HepG2 (cell line): Measurements from ENCODE around the gene USP7. TPM values are rescaled to one million over a fixed set of nuclear protein-coding genes. Genes with fewer than 3 reads are reported as not detected.

Experiments used
- ATAC-seq: fragments of 200-7000 bp; cut with Tn5 transposase; 3 replicates; pipeline ENCODE4 v1.9.1; 2020; ENCODE audit warnings: mild to moderate bottlenecking, moderate library complexity
- BruUV-seq: library from RNA; stranded (reverse); fragments of 400-500 nt; replicated peaks from 2 replicates; lab custom pipeline; 2021; lab: Mats Ljungman, UMichigan
- CTCF ChIA-PET: fragments of 300-600 bp; formaldehyde crosslinking; extraction: SDS; loops from one replicate; lab custom pipeline; 2021; ENCODE audit warnings: low total read pairs, inconsistent platforms, low intra/inter-chr PET ratio; lab: Yijun Ruan, JAX
- POLR2A ChIA-PET: fragments of 350-600 bp; sonication (Branson Sonifier 250); formaldehyde crosslinking; loops from one replicate; lab custom pipeline; 2020; ENCODE audit warnings: antibody characterized with exemption, inconsistent platforms; lab: Yijun Ruan, JAX
- DNase-seq: peaks from one replicate; pipeline ENCODE4 v3.0.0-alpha.2; 2015; ENCODE audit warnings: low spot score
- FAIRE-seq: peaks from 3 replicates; lab custom pipeline; 2011; peaks lifted over from hg19 to GRCh38; lab: Jason Lieb, UNC
- H2AFZ ChIP-seq: one replicate; pipeline ENCODE4 v1.6.1; 2011; ENCODE audit warnings: low read length, inconsistent platforms
- H3K27ac ChIP-seq: fragments of 300-600 bp; 3 replicates; pipeline ENCODE4 v1.8.0; 2011; ENCODE audit warnings: mixed run types, mild to moderate bottlenecking, mixed read lengths, low read length, inconsistent platforms; ENCODE audit not compliant: insufficient read depth; ENCODE audit errors: extremely low read length
- H3K27me3 ChIP-seq, 2 experiments: fragments of 200-600 bp in 1 of 2; 2 replicates in 1 of 2; 3 replicates in 1 of 2; pipeline versions ENCODE4 v1.6.0 to v1.8.0; 2011; ENCODE audit warnings: low read length in 2 of 2, mild to moderate bottlenecking in 2 of 2, moderate library complexity in 2 of 2, inconsistent platforms in 1 of 2; ENCODE audit not compliant: insufficient read depth in 2 of 2, control insufficient read depth in 1 of 2
- H3K36me3 ChIP-seq, 2 experiments: fragments of 200-600 bp in 1 of 2; replicated peaks in 1 of 2; 2 replicates in 1 of 2; 3 replicates in 1 of 2; pipeline versions ENCODE4 v1.5.1 to v1.8.0; 2011; ENCODE audit warnings: low read length in 2 of 2, inconsistent platforms in 1 of 2; ENCODE audit not compliant: insufficient read depth in 2 of 2, control insufficient read depth in 1 of 2
- H3K4me1 ChIP-seq: 2 replicates; pipeline ENCODE4 v1.5.1; 2012; ENCODE audit warnings: low read length, inconsistent platforms; ENCODE audit not compliant: insufficient read depth
- H3K4me2 ChIP-seq: 2 replicates; pipeline ENCODE4 v1.6.0; 2011; ENCODE audit warnings: low read depth, low read length, inconsistent platforms
- H3K4me3 ChIP-seq, 3 experiments: fragments of 200-600 bp in 1 of 3; sonication (generic), shearing (Covaris generic) in 1 of 3; replicated peaks in 1 of 3; 2 replicates each; pipeline ENCODE4 v1.5.1; 2011 to 2016; ENCODE audit warnings: low read length in 3 of 3, inconsistent platforms in 2 of 3, low read depth in 2 of 3, mild to moderate bottlenecking in 2 of 3, control low read depth in 1 of 3, mixed read lengths in 1 of 3; ENCODE audit not compliant: insufficient read depth in 1 of 3
- H3K79me2 ChIP-seq: one replicate; pipeline ENCODE4 v1.6.1; 2011; ENCODE audit warnings: low read length, inconsistent platforms; ENCODE audit not compliant: insufficient read depth
- H3K9ac ChIP-seq: 2 replicates; pipeline ENCODE4 v1.6.0; 2011; ENCODE audit warnings: mild to moderate bottlenecking, low read depth, low read length, inconsistent platforms; ENCODE audit not compliant: insufficient read depth
- H3K9me3 ChIP-seq: 2 replicates; pipeline ENCODE4 v1.5.1; 2012; ENCODE audit warnings: mild to moderate bottlenecking, low read length
- H4K20me1 ChIP-seq: 2 replicates; pipeline ENCODE4 v1.6.0; 2011; ENCODE audit warnings: inconsistent platforms, mild to moderate bottlenecking, low read length, moderate library complexity; ENCODE audit not compliant: insufficient read depth
- AGO2 ChIP-seq: fragments of 200-400 bp; formaldehyde crosslinking; optimal IDR thresholded peaks from 2 replicates; pipeline ENCODE3; 2017; ENCODE audit warnings: mild to moderate bottlenecking, low read depth, low read length, moderate library complexity
- CBFB ChIP-seq: sonication (generic); formaldehyde crosslinking; IDR thresholded peaks from 2 replicates; pipeline ENCODE4 v1.4.0; 2020; ENCODE audit warnings: missing genetic modification reagents
- CEBPG ChIP-seq: IDR thresholded peaks from 2 replicates; pipeline ENCODE4 v1.6.1; 2016
- CHD2 ChIP-seq: IDR thresholded peaks from 2 replicates; pipeline ENCODE4 v1.6.1; 2011; ENCODE audit warnings: low read depth, low read length, improper control_type of control experiment
- FOXK1 ChIP-seq: sonication (generic); formaldehyde crosslinking; IDR thresholded peaks from 2 replicates; pipeline ENCODE4 v1.4.0; 2020; ENCODE audit warnings: low read depth, missing genetic modification reagents, borderline replicate concordance
- GTF3A ChIP-seq: sonication (generic); formaldehyde crosslinking; conservative IDR thresholded peaks from 2 replicates; pipeline ENCODE4 v1.4.0; 2020; ENCODE audit warnings: mild to moderate bottlenecking, missing genetic modification reagents
- HDAC1 ChIP-seq: sonication (generic); formaldehyde crosslinking; IDR thresholded peaks from 2 replicates; pipeline ENCODE4 v1.5.1; 2020; ENCODE audit warnings: mild to moderate bottlenecking, missing genetic modification reagents
- HNF4A ChIP-seq: sonication (generic); formaldehyde crosslinking; IDR thresholded peaks from 2 replicates; pipeline ENCODE4 v1.4.0; 2020; ENCODE audit warnings: missing genetic modification reagents
- HNRNPLL ChIP-seq: fragments of 200-400 bp; formaldehyde crosslinking; IDR thresholded peaks from 2 replicates; pipeline ENCODE4 v1.6.1; 2017; ENCODE audit warnings: mild to moderate bottlenecking, low read depth, low read length; ENCODE audit not compliant: poor library complexity, severe bottlenecking
- KDM2A ChIP-seq: sonication (generic); formaldehyde crosslinking; IDR thresholded peaks from 2 replicates; pipeline ENCODE4 v1.4.0; 2020; ENCODE audit warnings: low read depth, missing genetic modification reagents, borderline replicate concordance
- MBD4 ChIP-seq: IDR thresholded peaks from 2 replicates; pipeline ENCODE4 v1.6.1; 2012; ENCODE audit warnings: low read length, inconsistent platforms, borderline replicate concordance
- NCOA2 ChIP-seq: sonication (generic); formaldehyde crosslinking; IDR thresholded peaks from 2 replicates; pipeline ENCODE4 v1.8.0; 2022; ENCODE audit warnings: inconsistent platforms
- POLR2A ChIP-seq, 2 experiments: IDR thresholded peaks; 2 replicates each; pipeline ENCODE4 v1.6.1; 2011; ENCODE audit warnings: low read depth in 2 of 2, low read length in 2 of 2, mild to moderate bottlenecking in 1 of 2, moderate library complexity in 1 of 2; ENCODE audit not compliant: insufficient read depth in 1 of 2
- RAD21 ChIP-seq: fragments of 450-650 bp; formaldehyde crosslinking; IDR thresholded peaks from 2 replicates; pipeline ENCODE4 v1.5.0; 2020; ENCODE audit warnings: mild to moderate bottlenecking
- RORA ChIP-seq: sonication (generic); formaldehyde crosslinking; IDR thresholded peaks from 2 replicates; pipeline ENCODE4 v1.5.0; 2020; ENCODE audit warnings: mild to moderate bottlenecking, missing genetic modification reagents, moderate library complexity
- SAFB2 ChIP-seq: sonication (generic); formaldehyde crosslinking; IDR thresholded peaks from 2 replicates; pipeline ENCODE4 v1.5.1; 2020; ENCODE audit warnings: missing genetic modification reagents, low read depth, mild to moderate bottlenecking, borderline replicate concordance
- SNAI1 ChIP-seq: sonication (generic); formaldehyde crosslinking; IDR thresholded peaks from 2 replicates; pipeline ENCODE4 v1.5.0; 2020; ENCODE audit warnings: mild to moderate bottlenecking, missing genetic modification reagents, borderline replicate concordance
- TBX3 ChIP-seq: fragments of 450-650 bp; IDR thresholded peaks from 2 replicates; pipeline ENCODE4 v1.6.1; 2017; ENCODE audit warnings: antibody characterized with exemption, mild to moderate bottlenecking, inconsistent platforms, borderline replicate concordance
- YEATS2 ChIP-seq: sonication (generic); formaldehyde crosslinking; IDR thresholded peaks from 2 replicates; pipeline ENCODE4 v1.4.0; 2020; ENCODE audit warnings: missing genetic modification reagents, borderline replicate concordance
- ZFX ChIP-seq: sonication (generic); formaldehyde crosslinking; IDR thresholded peaks from 2 replicates; pipeline ENCODE4 v1.4.0; 2020; ENCODE audit warnings: mild to moderate bottlenecking, low read depth, missing genetic modification reagents, moderate library complexity
- ZKSCAN5 ChIP-seq: sonication (generic); formaldehyde crosslinking; IDR thresholded peaks from 2 replicates; pipeline ENCODE4 v1.5.1; 2020; ENCODE audit warnings: mild to moderate bottlenecking, missing genetic modification reagents
- ZMYM4 ChIP-seq: sonication (generic); formaldehyde crosslinking; IDR thresholded peaks from 2 replicates; pipeline ENCODE4 v1.8.1; 2023; ENCODE audit warnings: mild to moderate bottlenecking, missing genetic modification reagents
- ZNF224 ChIP-seq: sonication (generic); formaldehyde crosslinking; IDR thresholded peaks from 2 replicates; pipeline ENCODE4 v1.5.0; 2020; ENCODE audit warnings: mild to moderate bottlenecking, missing genetic modification reagents
- ZNF232 ChIP-seq: sonication (generic); formaldehyde crosslinking; IDR thresholded peaks from 2 replicates; pipeline ENCODE4 v1.4.0; 2020; ENCODE audit warnings: missing genetic modification reagents, borderline replicate concordance
- ZNF816 ChIP-seq: sonication (generic); formaldehyde crosslinking; IDR thresholded peaks from 2 replicates; pipeline ENCODE4 v1.8.0; 2022; ENCODE audit warnings: missing genetic modification reagents, mild to moderate bottlenecking, borderline replicate concordance
- ZNF883 ChIP-seq: sonication (generic); formaldehyde crosslinking; IDR thresholded peaks from 2 replicates; pipeline ENCODE4 v1.5.1; 2020; ENCODE audit warnings: mild to moderate bottlenecking, missing genetic modification reagents; ENCODE audit errors: not compliant biosample characterization
- ZNF891 ChIP-seq: sonication (generic); formaldehyde crosslinking; IDR thresholded peaks from 2 replicates; pipeline ENCODE4 v1.5.0; 2020; ENCODE audit warnings: mild to moderate bottlenecking, missing genetic modification reagents
- ZSCAN22 ChIP-seq: sonication (generic); formaldehyde crosslinking; IDR thresholded peaks from 2 replicates; pipeline ENCODE4 v1.4.0; 2020; ENCODE audit warnings: mild to moderate bottlenecking, missing genetic modification reagents
- WGBS: methylation state at CpG from one replicate; pipeline ENCODE4 v1.1.6; 2017; ENCODE audit warnings: low lambda C conversion rate; 5-methylcytosine and 5-hydroxymethylcytosine counted together
- in situ Hi-C: cut with HindIII; loops from 2 replicates; pipeline ENCODE4 v1.10.0; 2017; ENCODE audit warnings: low pct_unique_long_range_greater_than_20kb; ENCODE audit not compliant: extremely low pct_ligation_motif_present
- intact Hi-C: fragments of 100-400 bp; cut with micrococcal nuclease; formaldehyde crosslinking; loops from one replicate; pipeline ENCODE4 v1.10.0; 2022; ENCODE audit not compliant: unreplicated experiment
- polyA plus RNA-seq, 8 experiments: library from polyadenylated mRNA; depleted of rRNA in 3 of 8; stranded (reverse) in 7 of 8; unstranded in 1 of 8; fragments of >200 nt; fragmentation: Illumina TruSeq in 4 of 8; extraction: Trizol in 4 of 8; gene quantifications; 2 replicates each; pipeline versions ENCODE4 v1.2.1 to v1.2.3, GENCODE V29; 2011 to 2016; ENCODE audit warnings: low read depth in 4 of 8, missing spikeins in 1 of 8, mixed read lengths in 1 of 8; ENCODE audit not compliant: insufficient read depth in 1 of 8
- total RNA-seq, 5 experiments: library from RNA; depleted of rRNA; stranded (reverse); fragments of >200 nt; fragmentation: Illumina TruSeq; extraction: Trizol; gene quantifications; 2 replicates each; pipeline ENCODE4 v1.2.3, GENCODE V29; 2016; ENCODE audit warnings: low read depth in 1 of 5
- TF ChIP-seq, protein P1 (sequence below): sonication (generic); IDR thresholded peaks from 2 replicates; pipeline ENCODE4 v1.6.1; 2016; ENCODE audit warnings: low read depth, borderline replicate concordance

USP7 gene
- total and polyA plus RNA-seq, 2 of the 13 experiments (the other 11 are each of a cell fraction or from before 2014, with no cell fraction given) = 52.5 to 173 TPM

GRCh38 chr16:8887952-8888560, 75.7 kb downstream of the USP7 start:
- DNase-seq = peak; percentile 33
- no peak overlapping the region for H3K4me2 ChIP-seq
- no peak overlapping the region for H2AFZ ChIP-seq
- no peaks in the 10 kb centered on the region for H3K79me2 ChIP-seq
- no peak for ATAC-seq
- BruUV-seq = no TSS peak
- H3K27me3 ChIP-seq = no peaks in the 10 kb centered on the region
- H3K9ac ChIP-seq = no peak overlapping the region
- 78% methylated on average over 16 of the region's 16 CpGs for WGBS
- H4K20me1 ChIP-seq = no peaks in the 10 kb centered on the region
- H3K9me3 ChIP-seq = no peaks in the 10 kb centered on the region
- CTCF ChIA-PET = no interaction called here
- H3K4me1 ChIP-seq = peaks cover 37% of the 10 kb centered on the region
- in situ Hi-C loops (loop anchor here (25.0 kb wide), 1 partner anchor 226 kb away; the partner anchor contains the start of gene ABAT), intact Hi-C loops (no loop called here)
- peaks cover 25 to 27% of the 10 kb centered on the region in 2 experiments for H3K36me3 ChIP-seq
- POLR2A ChIA-PET = interaction anchor here (1.0 to 14.5 kb wide), 2 partner anchors 20 to 43 kb away, joined by 3 to 235 read pairs; partner anchors contain the start of gene CARHSP1
- no peak for FAIRE-seq
- H3K27ac ChIP-seq = no peak overlapping the region
- H3K4me3 ChIP-seq = no peak overlapping the region
- TF ChIP-seq FOXK1 (CRISPR knock-in tag) (no peak), RORA (CRISPR knock-in tag) (no peak), ZNF891 (CRISPR knock-in tag) (0 out of 2 replicates have a peak, but pooled peaks have one; percentile 42), NCOA2 (CRISPR knock-in tag) (no peak), HDAC1 (no peak), CHD2 (no peak), MBD4 (no peak), ZFX (CRISPR knock-in tag) (no peak), ZSCAN22 (CRISPR knock-in tag) (no peak), SNAI1 (CRISPR knock-in tag) (no peak), AGO2 (peak; percentile 61), HNRNPLL (no peak), CEBPG (CRISPR knock-in tag) (no peak), RAD21 (no peak), ZNF232 (CRISPR knock-in tag) (no peak), HNF4A (no peak), ZNF224 (CRISPR knock-in tag) (0 out of 2 replicates have a peak, but pooled peaks have one; percentile 22), TBX3 (no peak), ZMYM4 (CRISPR knock-in tag) (no peak), CBFB (CRISPR knock-in tag) (no peak), ZNF816 (CRISPR knock-in tag) (no peak), YEATS2 (CRISPR knock-in tag) (no peak), SAFB2 (CRISPR knock-in tag) (no peak), ZNF883 (no peak), ZKSCAN5 (CRISPR knock-in tag) (no peak), KDM2A (CRISPR knock-in tag) (0 out of 2 replicates have a peak, but pooled peaks have one; percentile 10), GTF3A (CRISPR knock-in tag) (no peak), POLR2A (IDR thresholded peaks at IDR 0.05; ENCODE audit: insufficient read depth in 1 of 2, low read depth in 2 of 2, low read length in 2 of 2) (0 out of 4 replicates have a peak, but pooled peaks of 1 of the 2 experiments have one; percentile 6)
- TF ChIP-seq, protein P1, sequence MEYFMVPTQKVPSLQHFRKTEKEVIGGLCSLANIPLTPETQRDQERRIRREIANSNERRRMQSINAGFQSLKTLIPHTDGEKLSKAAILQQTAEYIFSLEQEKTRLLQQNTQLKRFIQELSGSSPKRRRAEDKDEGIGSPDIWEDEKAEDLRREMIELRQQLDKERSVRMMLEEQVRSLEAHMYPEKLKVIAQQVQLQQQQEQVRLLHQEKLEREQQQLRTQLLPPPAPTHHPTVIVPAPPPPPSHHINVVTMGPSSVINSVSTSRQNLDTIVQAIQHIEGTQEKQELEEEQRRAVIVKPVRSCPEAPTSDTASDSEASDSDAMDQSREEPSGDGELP = no peak
